ENCODE data around the gene GATAD1.
"Not testable (repeated sequence)": the region's sequence is repeated elsewhere in the genome, so short reads cannot be mapped to it uniquely, and the experiment has no call there.

GRCh38 chr7:92484226-92484625, 36.9 kb downstream of the GATAD1 start:
- not testable (repeated sequence) for TF ChIP-seq POLR2A (IDR thresholded peaks at IDR 0.05; ENCODE audit: low read length); GATA1 (IDR thresholded peaks at IDR 0.05; ENCODE audit: low read depth, low read length)
